Left lung (tissue), 10 donors: ENCODE data around the gene MIS18A. TPM values are rescaled to one million over a fixed set of nuclear protein-coding genes. Genes with fewer than 3 reads are reported as not detected.

ENCODE experiments used
- ATAC-seq: fragments of 200-7000 bp; cut with Tn5 transposase; one replicate; pipeline ENCODE4 v1.9.1; 2020; ENCODE audit warnings: moderate library complexity
- DNase-seq, 4 donors: peaks; one replicate each; pipeline ENCODE4 v3.0.0-alpha.2; 2013 to 2020
- H3K27ac ChIP-seq, 2 donors: fragments of 200-600 bp; sonication (generic) in 1 of 2; one replicate each; pipeline versions ENCODE4 v1.5.0 to v1.8.0; 2020 to 2021
- H3K27me3 ChIP-seq, 2 donors: fragments of 200-600 bp; sonication (generic) in 1 of 2; one replicate each; pipeline versions ENCODE4 v1.5.0 to v1.8.0; 2020 to 2021
- H3K36me3 ChIP-seq, 2 donors: fragments of 200-600 bp; sonication (generic) in 1 of 2; one replicate each; pipeline versions ENCODE4 v1.5.0 to v1.8.0; 2020 to 2021
- H3K4me1 ChIP-seq, 2 donors: fragments of 200-600 bp; one replicate each; pipeline ENCODE4 v1.8.0; 2021
- H3K4me3 ChIP-seq, 2 donors: fragments of 200-600 bp; sonication (generic) in 1 of 2; one replicate each; pipeline versions ENCODE4 v1.5.0 to v1.8.0; 2020 to 2021; ENCODE audit warnings: mild to moderate bottlenecking in 1 of 2
- H3K9me3 ChIP-seq, 2 donors: fragments of 200-600 bp; sonication (generic) in 1 of 2; one replicate each; pipeline versions ENCODE4 v1.5.0 to v1.8.0; 2020 to 2021
- CTCF ChIP-seq, 2 donors: fragments of 200-600 bp; sonication (generic) in 1 of 2; IDR thresholded peaks; one replicate each; pipeline versions ENCODE4 v1.5.0 to v1.8.0; 2021; ENCODE audit warnings: antibody characterized with exemption in 2 of 2
- intact Hi-C, 2 donors: fragments of 100-400 bp; cut with DNase I; formaldehyde crosslinking; loops; one replicate each; pipeline versions ENCODE4 v1.11.2 to v1.14.2; 2022
- polyA plus RNA-seq, 6 donors: library from polyadenylated mRNA; unstranded; fragments of 120-200 nt; gene quantifications; one replicate each; pipeline ENCODE4 v1.2.1, GENCODE V29; 2013; ENCODE audit not compliant: insufficient read length in 6 of 6
- total RNA-seq, 2 donors: library from RNA; stranded (reverse); fragmentation: NEBNext Ultra II Directional; extraction: Animal tissue kit (Norgen Biotek cat#: 25700); gene quantifications; one replicate each; pipeline ENCODE4 v1.2.1, GENCODE V29; 2021
- donor health status: DM: no; HTN: yes; CAD: no.
- donor health status: DM: no; HTN: no; CAD: no.

MIS18A gene
- total and polyA plus RNA-seq, 8 donors = 7.0 to 24.0 (median 20.0) TPM

- no peaks in the 10 kb centered on the region for H3K27me3 ChIP-seq
- intact Hi-C loops = no loop called here
- H3K4me1 ChIP-seq = no peaks in the 10 kb centered on the region
- TF ChIP-seq CTCF (IDR thresholded peaks at IDR 0.05) = no peak
- peak overlapping the region in 1 of 2 donors; percentile 22 for H3K27ac ChIP-seq
- DNase-seq (peak in 2 of 4 donors; percentile 56 to 70), ATAC-seq (peak; percentile 41)
- H3K4me3 ChIP-seq = no peak overlapping the region
- H3K36me3 ChIP-seq = no peaks in the 10 kb centered on the region
- H3K9me3 ChIP-seq = peaks cover 0 to 3% of the 10 kb centered on the region in 2 donors
Observed at GRCh38 chr21:32240851-32241687, 37.8 kb downstream of the MIS18A start.

- H3K4me3 ChIP-seq = no peak overlapping the region
- no peaks in the 10 kb centered on the region for H3K27me3 ChIP-seq
- ATAC-seq (no peak), DNase-seq (no peak)
- H3K9me3 ChIP-seq = peaks cover 0 to 3% of the 10 kb centered on the region in 2 donors
- H3K36me3 ChIP-seq = no peaks in the 10 kb centered on the region
- no peaks in the 10 kb centered on the region for H3K4me1 ChIP-seq
- no peak for TF ChIP-seq CTCF (IDR thresholded peaks at IDR 0.05)
- no peak overlapping the region for H3K27ac ChIP-seq
- intact Hi-C loops = no loop called here
Observed at GRCh38 chr21:32239551-32239950, 39.3 kb downstream of the MIS18A start.

GRCh38 chr21:32238063-32238462, 40.8 kb downstream of the MIS18A start:
- no peak for TF ChIP-seq CTCF (IDR thresholded peaks at IDR 0.05)
- Histone ChIP-seq H3K4me1 (no peaks in the 10 kb centered on the region), H3K36me3 (no peaks in the 10 kb centered on the region), H3K9me3 (peaks cover 0 to 3% of the 10 kb centered on the region in 2 donors), H3K27ac (no peak overlapping the region), H3K27me3 (no peaks in the 10 kb centered on the region), H3K4me3 (no peak overlapping the region)
- DNase-seq = no peak
- no peak for ATAC-seq
- intact Hi-C loops = no loop called here

GRCh38 chr21:32237021-32237420, 41.8 kb downstream of the MIS18A start:
- ATAC-seq = no peak
- no peak overlapping the region for H3K4me3 ChIP-seq
- no peak for TF ChIP-seq CTCF (IDR thresholded peaks at IDR 0.05)
- intact Hi-C loops = no loop called here
- no peaks in the 10 kb centered on the region for H3K4me1 ChIP-seq
- no peaks in the 10 kb centered on the region for H3K36me3 ChIP-seq
- DNase-seq = no peak
- no peak overlapping the region for H3K27ac ChIP-seq
- no peaks in the 10 kb centered on the region for H3K27me3 ChIP-seq
- peaks cover 0 to 3% of the 10 kb centered on the region in 2 donors for H3K9me3 ChIP-seq

GRCh38 chr21:32233722-32234301, 45.0 kb downstream of the MIS18A start:
- intact Hi-C loops = no loop called here
- TF ChIP-seq CTCF (IDR thresholded peaks at IDR 0.05) = no peak
- Histone ChIP-seq H3K9me3 (no peaks in the 10 kb centered on the region), H3K36me3 (no peaks in the 10 kb centered on the region), H3K4me1 (no peaks in the 10 kb centered on the region), H3K4me3 (no peak overlapping the region), H3K27ac (no peak overlapping the region), H3K27me3 (no peaks in the 10 kb centered on the region)
- DNase-seq = no peak
- no peak for ATAC-seq
